GM18907 (cell line): Measurements from ENCODE around the gene MPST.
"Not testable (repeated sequence)": the region's sequence is repeated elsewhere in the genome, so short reads cannot be mapped to it uniquely, and the experiment has no call there.

ENCODE experiments used
- ATAC-seq: cut with Tn5 transposase; IDR thresholded peaks from one replicate; pipeline ENCODE4 v1.9.1; 2021; ENCODE audit warnings: mild to moderate bottlenecking, moderate library complexity; ENCODE audit not compliant: unreplicated experiment

The MPST gene

GRCh38 chr22:37059876-37060449 is 40.4 kb downstream of the MPST start:
- ATAC-seq: no peak

GRCh38 chr22:37060801-37061610 is 41.5 kb downstream of the MPST start:
- no peak for ATAC-seq

GRCh38 chr22:37061611-37062375 is 42.3 kb downstream of the MPST start:
- no peak for ATAC-seq

- ATAC-seq: no peak
Observed at GRCh38 chr22:37062376-37062675, 42.8 kb downstream of the MPST start.

- ATAC-seq: no peak
Observed at GRCh38 chr22:37062702-37063381, 43.3 kb downstream of the MPST start.

- no peak for ATAC-seq
Observed at GRCh38 chr22:37063431-37064420, 44.2 kb downstream of the MPST start.

GRCh38 chr22:37064553-37064952 is 45.0 kb downstream of the MPST start:
- ATAC-seq: no peak

GRCh38 chr22:37065180-37065579 is 45.6 kb downstream of the MPST start:
- ATAC-seq: no peak

GRCh38 chr22:37065961-37066360 is 46.4 kb downstream of the MPST start:
- no peak for ATAC-seq

GRCh38 chr22:37067428-37067827 is 47.9 kb downstream of the MPST start:
- ATAC-seq: no peak

- no peak for ATAC-seq
Observed at GRCh38 chr22:37068859-37069258, 49.3 kb downstream of the MPST start.

- ATAC-seq: no peak
Observed at GRCh38 chr22:37069319-37069718, 49.8 kb downstream of the MPST start.

GRCh38 chr22:37069719-37070118 is 50.2 kb downstream of the MPST start:
- no peak for ATAC-seq

- no peak for ATAC-seq
Observed at GRCh38 chr22:37070334-37070733, 50.8 kb downstream of the MPST start.

GRCh38 chr22:37070744-37071143 is 51.2 kb downstream of the MPST start:
- ATAC-seq: no peak

- not testable (repeated sequence) for ATAC-seq
Observed at GRCh38 chr22:37071850-37072592, 52.5 kb downstream of the MPST start.

GRCh38 chr22:37072673-37073072 is 53.1 kb downstream of the MPST start:
- ATAC-seq: no peak

GRCh38 chr22:37074537-37074936 is 55.0 kb downstream of the MPST start:
- no peak for ATAC-seq

GRCh38 chr22:37075046-37075445 is 55.5 kb downstream of the MPST start:
- no peak for ATAC-seq
